Ishikawa (cell line): ENCODE data around the gene PRR12.

ENCODE experiments used
- CEBPB ChIP-seq: IDR thresholded peaks from 2 replicates; pipeline ENCODE4 v1.6.1; 2012
- CREB1 ChIP-seq: IDR thresholded peaks from 2 replicates; pipeline ENCODE4 v1.6.1; 2012; ENCODE audit warnings: low read depth
- EGR1 ChIP-seq: IDR thresholded peaks from 2 replicates; pipeline ENCODE4 v1.6.1; 2012
- EP300 ChIP-seq: IDR thresholded peaks from 2 replicates; pipeline ENCODE4 v1.6.1; 2012; ENCODE audit warnings: borderline replicate concordance
- FOXM1 ChIP-seq: IDR thresholded peaks from 2 replicates; pipeline ENCODE4 v1.6.1; 2012; ENCODE audit warnings: low read depth, borderline replicate concordance
- NFIC ChIP-seq: IDR thresholded peaks from 2 replicates; pipeline ENCODE4 v1.6.1; 2012
- RAD21 ChIP-seq: IDR thresholded peaks from 2 replicates; pipeline ENCODE4 v1.6.1; 2012; ENCODE audit warnings: low read depth
- TAF1 ChIP-seq: IDR thresholded peaks from 2 replicates; pipeline ENCODE4 v1.6.1; 2012; ENCODE audit warnings: low read depth, mild to moderate bottlenecking
- TCF12 ChIP-seq: IDR thresholded peaks from 2 replicates; pipeline ENCODE4 v1.6.1; 2012; ENCODE audit warnings: low read depth
- TEAD4 ChIP-seq: IDR thresholded peaks from 2 replicates; pipeline ENCODE4 v1.6.1; 2012
- YY1 ChIP-seq: IDR thresholded peaks from 2 replicates; pipeline ENCODE4 v1.6.1; 2012; ENCODE audit warnings: low read depth
- ZBTB7A ChIP-seq: IDR thresholded peaks from 2 replicates; pipeline ENCODE4 v1.6.1; 2012; ENCODE audit warnings: low read depth
- TF ChIP-seq, protein P1 (sequence below): IDR thresholded peaks from 2 replicates; pipeline ENCODE4 v1.6.1; 2012
- TF ChIP-seq, protein P2 (sequence below): IDR thresholded peaks from 2 replicates; pipeline ENCODE4 v1.6.1; 2012; ENCODE audit warnings: low read depth, mild to moderate bottlenecking
- TF ChIP-seq, protein P3 (sequence below): IDR thresholded peaks from 2 replicates; pipeline ENCODE4 v1.6.1; 2012

The PRR12 gene

DNA sequence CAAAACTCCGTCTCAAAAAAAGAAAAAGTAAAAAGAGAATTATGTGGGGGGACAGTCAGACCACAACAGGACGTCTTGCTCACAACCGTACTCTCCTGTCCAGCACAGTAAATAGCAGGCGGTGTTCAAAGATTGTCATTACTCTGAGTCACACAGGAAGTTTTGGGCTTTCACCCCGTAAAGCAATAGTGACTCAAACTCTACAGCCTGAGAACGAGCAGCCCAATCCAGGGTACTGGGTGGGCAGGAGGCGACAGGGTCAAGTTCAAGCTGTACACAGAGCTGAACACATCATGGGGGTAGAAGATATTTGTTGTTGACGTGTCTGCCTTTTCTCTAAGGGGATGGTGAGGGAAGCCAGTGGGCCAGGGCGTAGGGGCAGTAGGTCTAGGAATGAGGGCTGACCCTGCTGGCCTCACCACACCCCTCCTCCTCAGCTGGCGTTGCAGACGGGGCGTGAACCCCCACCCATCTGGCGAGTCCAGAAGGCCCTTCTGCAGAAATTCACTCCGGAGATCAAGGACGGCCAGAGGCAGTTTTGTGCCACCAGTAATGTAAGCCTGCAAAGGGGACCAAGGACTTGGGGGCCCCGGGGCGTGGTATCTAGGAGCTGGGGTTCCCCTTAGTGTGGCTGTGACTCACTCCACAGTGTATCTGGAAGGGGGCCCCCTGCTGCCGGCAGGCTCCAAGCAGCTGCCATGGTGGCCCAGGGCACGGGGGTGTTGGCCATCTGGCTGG lies 23.3 kb downstream of the PRR12 start:
- no peak for TF ChIP-seq TCF12
- no peak for TF ChIP-seq TEAD4
- no peak for TF ChIP-seq ZBTB7A
- TF ChIP-seq NFIC = no peak
- no peak for TF ChIP-seq YY1
- TF ChIP-seq CREB1 = no peak
- TF ChIP-seq, protein P1, sequence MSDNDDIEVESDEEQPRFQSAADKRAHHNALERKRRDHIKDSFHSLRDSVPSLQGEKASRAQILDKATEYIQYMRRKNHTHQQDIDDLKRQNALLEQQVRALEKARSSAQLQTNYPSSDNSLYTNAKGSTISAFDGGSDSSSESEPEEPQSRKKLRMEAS = no peak
- TF ChIP-seq EGR1 = no peak
- TF ChIP-seq RAD21 = no peak
- no peak for TF ChIP-seq TAF1
- no peak for TF ChIP-seq CEBPB
- TF ChIP-seq, protein P2, sequence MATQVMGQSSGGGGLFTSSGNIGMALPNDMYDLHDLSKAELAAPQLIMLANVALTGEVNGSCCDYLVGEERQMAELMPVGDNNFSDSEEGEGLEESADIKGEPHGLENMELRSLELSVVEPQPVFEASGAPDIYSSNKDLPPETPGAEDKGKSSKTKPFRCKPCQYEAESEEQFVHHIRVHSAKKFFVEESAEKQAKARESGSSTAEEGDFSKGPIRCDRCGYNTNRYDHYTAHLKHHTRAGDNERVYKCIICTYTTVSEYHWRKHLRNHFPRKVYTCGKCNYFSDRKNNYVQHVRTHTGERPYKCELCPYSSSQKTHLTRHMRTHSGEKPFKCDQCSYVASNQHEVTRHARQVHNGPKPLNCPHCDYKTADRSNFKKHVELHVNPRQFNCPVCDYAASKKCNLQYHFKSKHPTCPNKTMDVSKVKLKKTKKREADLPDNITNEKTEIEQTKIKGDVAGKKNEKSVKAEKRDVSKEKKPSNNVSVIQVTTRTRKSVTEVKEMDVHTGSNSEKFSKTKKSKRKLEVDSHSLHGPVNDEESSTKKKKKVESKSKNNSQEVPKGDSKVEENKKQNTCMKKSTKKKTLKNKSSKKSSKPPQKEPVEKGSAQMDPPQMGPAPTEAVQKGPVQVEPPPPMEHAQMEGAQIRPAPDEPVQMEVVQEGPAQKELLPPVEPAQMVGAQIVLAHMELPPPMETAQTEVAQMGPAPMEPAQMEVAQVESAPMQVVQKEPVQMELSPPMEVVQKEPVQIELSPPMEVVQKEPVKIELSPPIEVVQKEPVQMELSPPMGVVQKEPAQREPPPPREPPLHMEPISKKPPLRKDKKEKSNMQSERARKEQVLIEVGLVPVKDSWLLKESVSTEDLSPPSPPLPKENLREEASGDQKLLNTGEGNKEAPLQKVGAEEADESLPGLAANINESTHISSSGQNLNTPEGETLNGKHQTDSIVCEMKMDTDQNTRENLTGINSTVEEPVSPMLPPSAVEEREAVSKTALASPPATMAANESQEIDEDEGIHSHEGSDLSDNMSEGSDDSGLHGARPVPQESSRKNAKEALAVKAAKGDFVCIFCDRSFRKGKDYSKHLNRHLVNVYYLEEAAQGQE = no peak
- TF ChIP-seq FOXM1 = no peak
- TF ChIP-seq, protein P3, sequence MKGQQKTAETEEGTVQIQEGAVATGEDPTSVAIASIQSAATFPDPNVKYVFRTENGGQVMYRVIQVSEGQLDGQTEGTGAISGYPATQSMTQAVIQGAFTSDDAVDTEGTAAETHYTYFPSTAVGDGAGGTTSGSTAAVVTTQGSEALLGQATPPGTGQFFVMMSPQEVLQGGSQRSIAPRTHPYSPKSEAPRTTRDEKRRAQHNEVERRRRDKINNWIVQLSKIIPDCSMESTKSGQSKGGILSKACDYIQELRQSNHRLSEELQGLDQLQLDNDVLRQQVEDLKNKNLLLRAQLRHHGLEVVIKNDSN = no peak
- no peak for TF ChIP-seq EP300

DNA sequence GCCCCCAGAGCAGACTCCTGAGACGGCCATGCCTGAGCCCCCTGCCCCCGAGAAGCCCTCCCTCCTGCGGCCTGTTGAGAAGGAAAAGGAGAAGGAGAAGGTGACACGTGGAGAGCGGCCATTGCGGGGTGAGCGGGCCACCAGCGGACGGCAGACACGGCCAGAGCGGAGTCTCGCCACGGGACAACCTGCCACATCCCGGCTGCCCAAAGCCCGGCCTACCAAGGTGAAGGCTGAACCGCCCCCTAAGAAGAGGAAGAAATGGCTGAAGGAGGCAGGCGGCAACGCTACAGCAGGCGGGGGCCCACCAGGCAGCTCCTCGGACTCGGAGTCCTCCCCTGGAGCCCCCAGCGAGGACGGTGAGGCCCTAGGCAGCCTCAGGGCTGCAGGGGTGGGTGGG lies 24.9 kb downstream of the PRR12 start:
- no peak for TF ChIP-seq RAD21
- TF ChIP-seq EGR1 = no peak
- TF ChIP-seq CREB1 = no peak
- TF ChIP-seq, protein P2 = no peak
- TF ChIP-seq TAF1 = no peak
- no peak for TF ChIP-seq NFIC
- TF ChIP-seq, protein P1 = no peak
- no peak for TF ChIP-seq ZBTB7A
- no peak for TF ChIP-seq EP300
- no peak for TF ChIP-seq CEBPB
- TF ChIP-seq TEAD4 = no peak
- no peak for TF ChIP-seq YY1
- no peak for TF ChIP-seq TCF12
- TF ChIP-seq FOXM1 = no peak
- TF ChIP-seq, protein P3 = no peak

DNA sequence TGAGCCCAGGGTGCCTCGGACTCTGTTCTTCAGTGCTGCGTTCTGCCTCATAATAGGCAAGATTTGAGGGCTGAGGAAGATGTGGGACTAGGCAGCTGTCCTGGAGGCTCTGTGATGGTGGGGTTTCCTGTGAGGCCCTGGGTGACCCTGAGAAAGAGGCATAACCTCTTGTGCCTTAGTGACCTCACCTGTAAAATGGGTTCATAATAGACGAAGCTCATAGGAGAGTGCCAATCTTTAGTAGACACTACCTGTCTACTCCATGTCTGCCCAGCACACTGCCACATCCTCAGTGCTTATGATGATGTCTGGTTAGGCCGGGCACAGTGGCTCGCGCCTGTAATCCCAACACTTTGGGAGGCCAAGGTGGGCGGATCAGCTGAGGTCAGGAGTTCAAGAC lies 25.6 kb downstream of the PRR12 start:
- no peak for TF ChIP-seq YY1
- no peak for TF ChIP-seq TCF12
- no peak for TF ChIP-seq NFIC
- TF ChIP-seq EP300 = no peak

DNA sequence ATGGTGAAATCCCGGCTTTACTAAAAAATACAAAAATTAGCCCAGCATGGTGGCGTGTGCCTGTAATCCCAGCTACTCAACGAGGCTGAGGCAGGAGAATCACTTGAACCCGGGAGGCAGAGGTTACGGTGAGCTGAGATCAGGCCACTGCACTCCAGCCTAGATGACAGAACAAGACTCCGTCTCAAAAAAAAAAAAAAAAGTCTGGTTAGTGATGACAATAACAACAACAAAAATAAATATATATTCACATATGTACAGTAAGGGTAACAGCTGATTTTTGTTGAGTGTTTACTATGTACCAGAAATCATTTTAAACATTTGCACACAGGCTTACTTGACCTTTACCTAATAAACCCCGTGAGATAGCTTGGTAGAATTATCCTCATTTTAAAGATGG lies 26.0 kb downstream of the PRR12 start:
- TF ChIP-seq, protein P3 = no peak
- TF ChIP-seq TCF12 (no peak), CREB1 (no peak), CEBPB (no peak), YY1 (no peak), ZBTB7A (no peak), EGR1 (no peak), EP300 (no peak), NFIC (no peak), FOXM1 (no peak), TAF1 (no peak), TEAD4 (no peak), RAD21 (no peak)
- TF ChIP-seq, protein P1 = no peak
